ENCODE results near the gene USP17L21.
"Not testable (repeated sequence)": the region's sequence is repeated elsewhere in the genome, so short reads cannot be mapped to it uniquely, and the experiment has no call there.

The USP17L21 gene, protein sequence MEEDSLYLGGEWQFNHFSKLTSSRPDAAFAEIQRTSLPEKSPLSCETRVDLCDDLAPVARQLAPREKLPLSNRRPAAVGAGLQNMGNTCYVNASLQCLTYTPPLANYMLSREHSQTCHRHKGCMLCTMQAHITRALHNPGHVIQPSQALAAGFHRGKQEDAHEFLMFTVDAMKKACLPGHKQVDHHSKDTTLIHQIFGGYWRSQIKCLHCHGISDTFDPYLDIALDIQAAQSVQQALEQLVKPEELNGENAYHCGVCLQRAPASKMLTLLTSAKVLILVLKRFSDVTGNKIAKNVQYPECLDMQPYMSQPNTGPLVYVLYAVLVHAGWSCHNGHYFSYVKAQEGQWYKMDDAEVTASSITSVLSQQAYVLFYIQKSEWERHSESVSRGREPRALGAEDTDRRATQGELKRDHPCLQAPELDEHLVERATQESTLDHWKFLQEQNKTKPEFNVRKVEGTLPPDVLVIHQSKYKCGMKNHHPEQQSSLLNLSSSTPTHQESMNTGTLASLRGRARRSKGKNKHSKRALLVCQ

DNA sequence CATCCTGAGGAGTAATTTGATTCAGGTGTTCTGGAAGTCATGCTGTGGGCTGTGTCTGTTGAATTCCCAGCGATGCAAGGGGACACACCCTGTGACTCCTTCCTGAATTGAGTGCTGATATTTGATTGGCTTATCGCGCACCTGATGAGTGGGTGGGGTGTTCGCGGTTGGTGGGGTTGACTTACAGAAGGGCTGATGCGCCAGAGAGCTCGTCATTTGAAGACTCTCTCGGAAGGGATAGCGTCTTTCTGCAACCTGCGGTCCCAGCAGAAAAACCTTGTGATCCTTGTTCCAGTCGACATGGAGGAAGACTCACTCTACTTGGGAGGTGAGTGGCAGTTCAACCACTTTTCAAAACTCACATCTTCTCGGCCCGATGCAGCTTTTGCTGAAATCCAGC lies at the start of gene USP17L21:
USP17L21 (plus strand) TSS at position 301 of the 400 bp plus-strand sequence; CDS start at position 301, 0 bp downstream.
- DNase-seq (ENCODE audit: low read depth in 2 of 2), result not testable (repeated sequence)

DNA sequence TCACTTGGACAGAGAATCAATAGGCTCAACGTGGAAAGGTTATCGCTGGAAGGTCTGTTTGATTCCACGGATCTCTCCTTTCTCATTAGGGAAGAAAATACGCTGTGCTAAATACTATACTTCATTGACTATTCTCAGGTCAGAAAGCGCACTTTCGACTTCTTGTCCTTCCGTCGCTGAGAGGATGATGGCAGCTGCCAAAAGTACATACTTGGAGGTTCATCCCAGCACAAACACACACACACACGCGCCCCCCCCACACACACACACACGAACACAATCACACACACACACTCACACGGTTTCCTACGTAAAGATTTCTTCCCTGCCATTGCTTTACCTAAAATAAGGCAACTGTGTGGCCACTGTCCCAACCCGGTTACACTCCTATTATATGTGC lies 48.0 kb upstream of the USP17L21 start:
- DNase-seq (ENCODE audit: low read depth in 2 of 2), result not testable (repeated sequence)

GRCh38 chr4:9215105-9215504 lies 47.6 kb upstream of the USP17L21 start, which contains the start of gene USP17L11:
Gene USP17L11, plus strand, starts transcription at chr4:9215405. Its CDS starts 0 bp downstream, at chr4:9215405.
- DNase-seq (ENCODE audit: low read depth in 2 of 2), result not testable (repeated sequence)

DNA sequence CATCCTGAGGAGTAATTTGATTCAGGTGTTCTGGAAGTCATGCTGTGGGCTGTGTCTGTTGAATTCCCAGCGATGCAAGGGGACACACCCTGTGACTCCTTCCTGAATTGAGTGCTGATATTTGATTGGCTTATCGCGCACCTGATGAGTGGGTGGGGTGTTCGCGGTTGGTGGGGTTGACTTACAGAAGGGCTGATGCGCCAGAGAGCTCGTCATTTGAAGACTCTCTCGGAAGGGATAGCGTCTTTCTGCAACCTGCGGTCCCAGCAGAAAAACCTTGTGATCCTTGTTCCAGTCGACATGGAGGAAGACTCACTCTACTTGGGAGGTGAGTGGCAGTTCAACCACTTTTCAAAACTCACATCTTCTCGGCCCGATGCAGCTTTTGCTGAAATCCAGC lies 42.8 kb upstream of the USP17L21 start, which contains the start of gene USP17L12:
USP17L12 (plus strand) TSS at position 301 of the 400 bp plus-strand sequence; CDS start at position 301, 0 bp downstream.
- not testable (repeated sequence) for DNase-seq (ENCODE audit: low read depth in 2 of 2)

DNA sequence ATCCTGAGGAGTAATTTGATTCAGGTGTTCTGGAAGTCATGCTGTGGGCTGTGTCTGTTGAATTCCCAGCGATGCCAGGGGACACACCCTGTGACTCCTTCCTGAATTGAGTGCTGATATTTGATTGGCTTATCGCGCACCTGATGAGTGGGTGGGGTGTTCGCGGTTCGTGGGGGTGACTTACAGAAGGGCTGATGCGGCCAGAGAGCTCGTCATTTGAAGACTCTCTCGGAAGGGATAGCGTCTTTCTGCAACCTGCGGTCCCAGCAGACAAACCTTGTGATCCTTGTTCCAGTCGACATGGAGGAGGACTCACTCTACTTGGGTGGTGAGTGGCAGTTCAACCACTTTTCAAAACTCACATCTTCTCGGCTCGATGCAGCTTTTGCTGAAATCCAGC lies 38.1 kb upstream of the USP17L21 start, which contains the start of gene USP17L13:
USP17L13 (plus strand) TSS at position 301 of the 400 bp plus-strand sequence; CDS start at position 301, 0 bp downstream.
- DNase-seq (ENCODE audit: low read depth in 2 of 2), result not testable (repeated sequence)

DNA sequence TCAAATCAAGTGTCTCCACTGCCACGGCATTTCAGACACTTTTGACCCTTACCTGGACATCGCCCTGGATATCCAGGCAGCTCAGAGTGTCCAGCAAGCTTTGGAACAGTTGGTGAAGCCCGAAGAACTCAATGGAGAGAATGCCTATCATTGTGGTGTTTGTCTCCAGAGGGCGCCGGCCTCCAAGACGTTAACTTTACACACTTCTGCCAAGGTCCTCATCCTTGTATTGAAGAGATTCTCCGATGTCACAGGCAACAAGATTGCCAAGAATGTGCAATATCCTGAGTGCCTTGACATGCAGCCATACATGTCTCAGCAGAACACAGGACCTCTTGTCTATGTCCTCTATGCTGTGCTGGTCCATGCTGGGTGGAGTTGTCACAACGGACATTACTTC lies 32.4 kb upstream of the USP17L21 start:
- DNase-seq (ENCODE audit: low read depth in 2 of 2), result not testable (repeated sequence)

DNA sequence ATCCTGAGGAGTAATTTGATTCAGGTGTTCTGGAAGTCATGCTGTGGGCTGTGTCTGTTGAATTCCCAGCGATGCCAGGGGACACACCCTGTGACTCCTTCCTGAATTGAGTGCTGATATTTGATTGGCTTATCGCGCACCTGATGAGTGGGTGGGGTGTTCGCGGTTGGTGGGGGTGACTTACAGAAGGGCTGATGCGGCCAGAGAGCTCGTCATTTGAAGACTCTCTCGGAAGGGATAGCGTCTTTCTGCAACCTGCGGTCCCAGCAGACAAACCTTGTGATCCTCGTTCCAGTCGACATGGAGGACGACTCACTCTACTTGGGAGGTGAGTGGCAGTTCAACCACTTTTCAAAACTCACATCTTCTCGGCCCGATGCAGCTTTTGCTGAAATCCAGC lies 28.6 kb upstream of the USP17L21 start, which contains the start of gene USP17L15:
USP17L15 (plus strand) TSS at position 301 of the 400 bp plus-strand sequence; CDS start at position 301, 0 bp downstream.
- DNase-seq (ENCODE audit: low read depth in 2 of 2), result not testable (repeated sequence)

GRCh38 chr4:9238461-9238860 lies 24.2 kb upstream of the USP17L21 start:
- not testable (repeated sequence) for DNase-seq (ENCODE audit: low read depth in 2 of 2)

GRCh38 chr4:9243579-9243978 lies 19.1 kb upstream of the USP17L21 start, which contains the start of gene USP17L17:
Gene USP17L17, plus strand, starts transcription at chr4:9243879. Its CDS starts 0 bp downstream, at chr4:9243879.
- DNase-seq (ENCODE audit: low read depth in 2 of 2), result not testable (repeated sequence)

DNA sequence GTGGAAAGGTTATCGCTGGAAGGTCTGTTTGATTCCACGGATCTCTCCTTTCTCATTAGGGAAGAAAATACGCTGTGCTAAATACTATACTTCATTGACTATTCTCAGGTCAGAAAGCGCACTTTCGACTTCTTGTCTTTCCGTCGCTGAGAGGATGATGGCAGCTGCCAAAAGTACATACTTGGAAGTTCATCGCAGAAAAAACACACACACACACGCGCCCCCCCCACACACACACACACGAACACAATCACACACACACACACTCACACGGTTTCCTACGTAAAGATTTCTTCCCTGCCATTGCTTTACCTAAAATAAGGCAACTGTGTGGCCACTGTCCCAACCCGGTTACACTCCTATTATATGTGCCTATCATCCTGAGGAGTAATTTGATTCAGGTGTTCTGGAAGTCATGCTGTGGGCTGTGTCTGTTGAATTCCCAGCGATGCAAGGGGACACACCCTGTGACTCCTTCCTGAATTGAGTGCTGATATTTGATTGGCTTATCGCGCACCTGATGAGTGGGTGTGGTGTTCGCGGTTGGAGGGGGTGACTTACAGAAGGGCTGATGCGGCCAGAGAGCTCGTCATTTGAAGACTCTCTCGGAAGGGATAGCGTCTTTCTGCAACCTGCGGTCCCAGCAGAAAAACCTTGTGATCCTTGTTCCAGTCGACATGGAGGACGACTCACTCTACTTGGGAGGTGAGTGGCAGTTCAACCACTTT lies 14.6 kb upstream of the USP17L21 start, which contains the start of gene USP17L18:
USP17L18 (plus strand) TSS at position 678 of the 728 bp plus-strand sequence; CDS start at position 678, 0 bp downstream.
- DNase-seq (ENCODE audit: low read depth in 2 of 2), result not testable (repeated sequence)

- DNase-seq (ENCODE audit: low read depth in 2 of 2), result not testable (repeated sequence)
Observed at GRCh38 chr4:9253078-9253477, 9.6 kb upstream of the USP17L21 start, which contains the start of gene USP17L19. Gene USP17L19, plus strand, starts transcription at chr4:9253378. Its CDS starts 0 bp downstream, at chr4:9253378.

- DNase-seq (ENCODE audit: low read depth in 2 of 2), result not testable (repeated sequence)
Observed at GRCh38 chr4:9257824-9258223, 4.8 kb upstream of the USP17L21 start, which contains the start of gene USP17L20. Gene USP17L20, plus strand, starts transcription at chr4:9258124. Its CDS starts 0 bp downstream, at chr4:9258124.

DNA sequence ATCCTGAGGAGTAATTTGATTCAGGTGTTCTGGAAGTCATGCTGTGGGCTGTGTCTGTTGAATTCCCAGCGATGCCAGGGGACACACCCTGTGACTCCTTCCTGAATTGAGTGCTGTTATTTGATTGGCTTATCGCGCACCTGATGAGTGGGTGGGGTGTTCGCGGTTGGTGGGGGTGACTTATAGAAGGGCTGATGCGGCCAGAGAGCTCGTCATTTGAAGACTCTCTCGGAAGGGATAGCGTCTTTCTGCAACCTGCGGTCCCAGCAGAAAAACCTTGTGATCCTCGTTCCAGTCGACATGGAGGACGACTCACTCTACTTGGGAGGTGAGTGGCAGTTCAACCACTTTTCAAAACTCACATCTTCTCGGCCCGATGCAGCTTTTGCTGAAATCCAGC lies 4.6 kb downstream of the USP17L21 start, which contains the start of gene USP17L22:
USP17L22 (plus strand) TSS at position 301 of the 400 bp plus-strand sequence; CDS start at position 301, 0 bp downstream.
- DNase-seq (ENCODE audit: low read depth in 2 of 2), result not testable (repeated sequence)

DNA sequence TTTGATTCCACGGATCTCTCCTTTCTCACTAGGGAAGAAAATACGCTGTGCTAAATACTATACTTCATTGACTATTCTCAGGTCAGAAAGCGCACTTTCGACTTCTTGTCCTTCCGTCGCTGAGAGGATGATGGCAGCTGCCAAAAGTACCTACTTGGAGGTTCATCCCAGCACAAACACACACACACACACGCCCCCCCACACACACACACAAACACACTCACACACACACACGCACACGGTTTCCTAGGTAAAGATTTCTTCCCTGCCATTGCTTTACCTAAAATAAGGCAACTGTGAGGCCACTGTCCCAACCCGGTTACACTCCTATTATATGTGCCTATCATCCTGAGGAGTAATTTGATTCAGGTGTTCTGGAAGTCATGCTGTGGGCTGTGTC lies 9.0 kb downstream of the USP17L21 start:
- not testable (repeated sequence) for DNase-seq (ENCODE audit: low read depth in 2 of 2)

All from activated CD8-positive, alpha-beta memory T cell treated with anti-CD3 and anti-CD28 coated beads for 4 hours (primary cell).